OCI-M2 (cell line): ENCODE data around the gene EIF2A.

Experiments
- DNase-seq: peaks from one replicate; lab custom pipeline; 2025; ENCODE audit not compliant: unreplicated experiment; lab: John Stamatoyannopoulos, UW

EIF2A gene

DNA sequence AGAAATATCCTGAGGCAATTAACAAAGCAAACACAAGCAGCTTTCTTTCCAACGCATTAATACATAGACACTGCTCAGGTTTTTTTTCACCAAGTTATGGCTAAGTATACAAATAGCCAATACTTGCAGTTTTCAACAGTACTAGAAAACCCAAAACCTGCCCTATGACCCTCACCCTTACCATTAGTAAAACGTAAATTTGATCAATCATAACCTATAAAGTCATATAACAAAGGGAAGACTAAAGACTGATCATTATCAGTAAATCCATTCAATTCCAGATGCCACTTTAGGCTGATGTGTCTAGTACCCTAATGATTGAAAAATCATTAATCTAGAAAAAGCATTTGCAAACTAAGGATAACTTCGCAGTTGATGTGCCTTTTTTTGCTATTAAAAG, 3.5 kb upstream of the EIF2A start:
- no peak for DNase-seq

DNA sequence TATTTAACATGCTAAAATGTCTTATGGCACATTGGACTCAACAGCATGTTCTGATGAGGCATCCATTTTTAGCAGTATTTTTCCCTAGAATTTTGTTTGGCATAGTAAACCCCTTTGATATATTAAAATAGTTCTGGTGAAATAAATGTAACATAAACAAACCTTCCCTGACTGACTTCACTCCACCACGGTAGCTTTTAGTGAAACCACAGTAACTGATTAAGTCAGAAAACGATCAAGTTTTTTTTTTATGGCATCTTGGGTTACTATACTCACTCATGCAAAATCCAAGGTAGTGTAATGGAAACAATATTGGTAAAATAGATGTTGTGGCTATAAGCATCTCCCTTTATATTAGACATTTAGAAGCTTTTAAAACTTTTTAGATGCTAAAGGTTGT, 3.1 kb upstream of the EIF2A start:
- no peak for DNase-seq

GRCh38 chr3:150544041-150544440, 2.5 kb upstream of the EIF2A start:
- no peak for DNase-seq

- DNase-seq: no peak
These were observed 1.9 kb upstream of the EIF2A start for GRCh38 chr3:150544726-150545125.

DNA sequence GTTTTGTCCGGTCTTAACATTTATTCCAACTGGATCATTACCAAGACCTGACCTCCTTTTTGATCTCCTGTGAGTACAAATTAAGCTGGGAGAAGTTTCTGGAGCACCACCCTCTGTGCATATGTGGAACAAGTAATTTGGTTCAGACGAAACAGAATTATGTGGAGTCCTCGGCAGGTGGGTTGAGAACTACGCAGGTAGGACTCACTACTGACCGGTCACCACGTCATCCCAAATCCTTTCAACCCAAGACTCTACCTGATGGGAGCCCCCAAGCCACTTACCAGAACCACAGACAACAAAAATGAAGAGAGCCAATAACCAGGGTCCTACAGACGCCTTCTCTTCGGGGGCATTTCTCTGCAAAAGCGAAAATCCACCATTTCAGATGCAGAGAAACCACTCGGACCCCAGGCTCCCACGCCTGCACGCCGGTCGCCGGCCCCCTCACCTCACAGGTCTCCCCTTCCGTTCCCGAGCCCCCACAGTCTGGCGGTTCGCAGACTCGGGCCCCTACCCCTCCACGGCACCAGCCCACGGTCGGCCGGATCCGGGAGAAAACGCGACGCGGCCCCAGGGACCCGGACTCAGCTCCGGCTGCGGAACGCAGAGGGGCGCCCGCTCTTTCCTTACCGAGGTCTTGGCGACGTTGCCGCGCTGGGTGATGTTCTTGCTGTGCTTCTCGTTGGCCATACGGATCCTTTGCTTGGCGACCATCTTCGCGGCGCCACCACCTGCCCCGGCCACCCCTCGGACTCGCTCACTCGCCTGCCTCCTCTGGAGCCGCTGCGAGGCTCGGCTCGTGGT, 965 bp upstream of the EIF2A start:
- no peak for DNase-seq

- no peak for DNase-seq
These were observed 606 bp downstream of the EIF2A start for GRCh38 chr3:150547045-150547741.

DNA sequence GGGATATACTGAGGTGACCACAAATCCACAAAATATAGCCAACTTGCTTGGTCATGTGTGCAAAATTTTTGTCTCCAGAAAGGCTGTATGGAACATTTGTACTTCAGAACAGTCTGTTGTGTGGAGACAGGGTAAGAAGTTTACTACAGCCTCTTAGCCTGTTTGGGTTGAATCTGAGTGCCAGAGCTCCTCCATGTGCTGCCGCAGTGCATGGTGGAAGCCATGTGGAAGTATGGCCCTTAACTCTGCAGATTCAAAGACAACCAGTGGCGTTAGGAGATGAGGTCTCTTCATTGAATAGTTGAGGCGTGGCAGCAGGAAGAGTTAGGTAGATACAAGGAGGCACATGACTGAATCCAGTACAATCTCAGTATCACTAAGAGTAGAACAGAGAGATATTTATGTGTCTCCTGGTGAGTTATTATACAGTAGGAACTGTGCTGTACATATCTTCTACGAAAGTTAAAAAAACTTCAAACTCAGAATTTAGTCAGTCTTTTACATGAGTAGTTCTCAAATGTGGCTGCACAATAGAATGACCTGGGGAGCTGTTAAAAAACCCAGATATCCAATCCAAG, 9.4 kb downstream of the EIF2A start:
- DNase-seq: no peak

DNA sequence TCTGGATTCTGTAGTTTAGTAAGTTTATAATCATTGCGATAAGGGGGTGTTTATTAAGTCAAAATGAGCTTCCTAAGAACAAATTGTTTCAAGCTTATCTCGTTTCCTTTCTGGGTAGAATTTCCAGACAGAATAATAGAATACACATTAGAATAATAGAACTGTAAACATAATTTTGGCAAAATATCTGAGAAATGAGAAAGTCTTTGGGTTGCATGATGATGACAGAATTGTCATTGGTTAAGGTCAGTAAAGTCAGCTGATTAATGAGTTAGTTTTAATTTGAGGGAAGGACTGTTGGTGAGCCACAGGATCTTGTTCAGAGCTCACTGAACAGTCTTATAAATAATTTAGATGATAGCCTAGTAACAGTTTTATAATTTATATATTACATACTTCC, 10.2 kb downstream of the EIF2A start:
- no peak for DNase-seq

DNA sequence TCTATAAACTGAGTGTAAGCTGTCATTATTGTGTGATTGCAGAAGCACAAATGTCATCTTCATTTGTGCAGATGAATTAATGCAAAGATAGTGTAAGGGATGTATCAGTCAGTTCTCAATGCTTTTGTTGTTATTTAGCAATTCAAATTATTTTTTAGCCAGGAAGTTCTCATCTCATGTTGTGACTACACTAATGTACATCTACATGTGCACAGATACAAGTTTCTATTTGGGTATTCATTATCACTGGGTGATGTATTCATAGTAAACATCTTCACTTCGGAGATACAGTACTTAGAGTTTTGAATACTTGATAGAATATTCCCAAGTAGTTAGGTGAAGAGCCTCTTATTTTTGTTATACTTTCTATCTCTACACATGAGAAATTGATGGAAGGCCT, 11.1 kb downstream of the EIF2A start:
- DNase-seq: no peak

DNA sequence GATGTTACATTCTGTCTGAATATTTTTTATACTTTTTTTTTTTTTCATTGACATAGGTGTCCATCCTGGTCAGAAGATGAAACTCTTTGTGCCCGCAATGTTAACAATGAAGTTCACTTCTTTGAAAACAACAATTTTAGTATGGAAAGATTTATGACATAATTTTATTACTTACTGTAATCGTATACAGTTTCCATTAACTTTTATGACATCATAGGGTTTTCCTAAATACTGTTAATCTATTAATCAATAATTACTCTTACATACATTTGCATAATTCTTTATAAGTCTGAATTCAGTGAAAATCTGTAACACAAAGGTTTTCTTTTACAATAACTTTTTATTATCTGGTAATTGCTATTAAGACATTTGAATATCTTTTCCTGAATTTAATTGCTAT, 17.7 kb downstream of the EIF2A start:
- no peak for DNase-seq

DNA sequence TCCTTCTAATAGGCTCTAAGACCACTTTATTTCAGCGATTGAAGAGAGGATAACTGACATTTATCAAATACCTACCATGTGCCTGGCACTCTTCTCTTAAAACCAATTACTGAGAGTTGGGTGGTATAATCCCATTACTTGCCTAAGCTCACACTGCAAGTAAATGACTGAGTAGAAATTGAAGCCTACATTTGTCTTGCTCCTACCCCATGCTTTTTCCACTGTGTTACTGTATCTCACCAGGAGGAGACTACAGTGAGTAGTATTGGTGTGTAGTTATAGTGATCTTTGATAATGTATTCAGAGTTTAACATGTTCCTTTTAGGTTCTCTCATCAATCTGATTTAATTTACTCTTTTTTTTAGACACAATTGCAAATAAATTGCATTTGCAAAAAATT, 20.7 kb downstream of the EIF2A start:
- DNase-seq: no peak

DNA sequence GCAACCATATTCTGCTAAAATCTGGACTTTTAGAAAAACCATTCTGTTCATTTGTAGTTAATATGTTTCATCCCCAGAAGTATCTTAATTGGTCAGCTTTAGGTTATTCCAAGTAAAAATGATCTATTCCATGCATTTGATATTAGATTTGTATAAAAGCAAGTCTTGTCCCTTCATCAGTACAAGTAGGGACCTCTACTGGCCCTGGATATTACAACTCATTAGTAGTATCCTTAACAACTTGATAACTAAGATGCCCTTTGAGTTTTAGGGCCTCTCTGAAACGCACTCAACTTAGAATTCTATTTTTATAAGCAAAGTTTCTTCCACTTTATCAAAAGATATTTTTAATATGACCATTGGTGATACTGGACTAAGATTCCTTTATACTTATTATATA, 31.3 kb downstream of the EIF2A start:
- DNase-seq: no peak

DNA sequence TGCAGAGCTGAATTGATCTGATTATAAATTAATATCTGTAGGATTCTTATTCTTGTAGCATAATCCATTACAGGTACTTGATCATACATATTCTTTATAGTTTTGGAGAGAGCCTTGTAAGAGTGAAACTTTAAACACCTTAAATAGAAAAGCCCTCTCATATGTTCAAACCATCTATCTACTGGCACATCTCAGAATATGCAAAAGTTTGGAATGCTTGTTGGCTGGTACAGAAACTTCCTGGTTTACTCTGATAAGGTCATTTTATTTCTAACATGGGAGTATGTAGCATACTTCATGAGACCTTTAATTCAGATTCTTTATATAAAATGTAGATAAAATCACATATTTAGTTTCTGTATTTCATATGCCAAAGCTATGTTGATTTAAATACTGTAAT, 34.6 kb downstream of the EIF2A start:
- no peak for DNase-seq

GRCh38 chr3:150582620-150583019, 36.0 kb downstream of the EIF2A start:
- no peak for DNase-seq

DNA sequence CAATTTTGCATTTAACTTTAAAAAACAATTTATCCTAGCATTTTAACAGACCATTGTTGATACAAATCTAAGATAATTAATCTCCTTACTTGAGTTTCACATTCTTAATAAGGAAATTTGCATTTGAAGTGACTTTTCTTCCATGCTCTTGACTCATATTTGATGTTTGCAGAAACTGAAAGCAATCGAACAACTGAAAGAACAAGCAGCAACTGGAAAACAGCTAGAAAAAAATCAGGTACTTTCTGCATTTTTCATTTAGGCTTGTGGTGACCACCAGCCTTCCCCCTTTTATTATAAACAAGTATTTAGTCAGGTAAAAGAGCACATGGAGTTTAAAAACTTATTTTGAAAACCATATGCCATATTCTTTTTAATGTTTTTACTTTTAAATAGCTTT, 36.4 kb downstream of the EIF2A start:
- no peak for DNase-seq

- DNase-seq: no peak
These were observed 41.6 kb downstream of the EIF2A start for GRCh38 chr3:150588027-150588830.

DNA sequence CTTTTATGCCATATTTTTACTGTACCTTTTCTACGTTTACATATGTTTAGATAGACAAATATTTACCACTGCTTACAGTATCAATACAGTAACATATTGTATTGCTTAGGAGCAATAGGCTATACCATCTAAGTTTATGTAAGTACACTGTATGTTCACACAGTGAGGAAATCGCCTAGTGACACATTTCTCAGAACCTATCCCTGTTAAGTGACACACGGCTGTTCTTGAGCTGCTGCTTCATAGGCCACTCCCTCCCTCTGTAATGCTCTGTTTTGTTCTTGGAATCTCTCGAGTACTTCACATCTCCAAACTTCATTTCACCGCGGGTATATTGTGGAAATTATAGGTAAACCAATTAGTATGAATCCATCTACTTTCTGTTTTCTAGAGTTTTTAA, 43.2 kb downstream of the EIF2A start:
- DNase-seq: no peak

GRCh38 chr3:150594150-150594549, 47.6 kb downstream of the EIF2A start:
- DNase-seq: no peak

- no peak for DNase-seq
These were observed 51.1 kb downstream of the EIF2A start for GRCh38 chr3:150597646-150598045.

DNA sequence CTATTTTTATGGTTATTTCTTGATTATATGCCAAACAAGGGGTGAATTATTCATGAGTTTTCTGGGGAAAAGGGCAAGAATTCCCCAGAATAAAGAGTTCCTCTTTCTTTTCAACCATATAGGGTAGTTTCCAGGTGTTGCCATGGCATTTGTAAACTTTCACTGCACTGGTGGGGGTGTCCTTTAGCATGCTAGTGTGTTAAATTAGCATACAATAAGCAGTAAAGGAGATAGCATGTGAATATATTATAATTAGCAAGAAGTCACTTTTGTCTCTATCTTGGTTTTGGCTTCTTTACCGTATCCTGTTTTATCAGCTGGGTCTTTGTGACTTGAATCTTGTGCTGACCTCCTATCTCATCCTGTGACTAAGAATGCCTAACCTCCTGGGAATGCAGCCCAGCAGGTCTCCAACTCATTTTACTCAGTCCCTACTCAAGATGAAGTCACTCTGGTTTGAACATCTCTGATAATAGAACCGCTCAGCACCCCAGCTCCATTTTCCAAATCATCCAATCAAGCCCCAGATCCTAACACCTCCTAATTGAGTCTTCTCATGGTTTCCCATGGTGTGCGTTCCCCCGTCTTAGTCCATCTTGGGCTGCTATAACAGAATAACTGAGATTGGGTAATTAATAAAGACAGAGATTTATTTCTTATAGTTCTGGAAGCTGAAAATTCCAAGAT, 53.2 kb downstream of the EIF2A start:
- peak; percentile 33 for DNase-seq
